Left cardiac atrium (tissue), 4 donors: ENCODE data around the gene IER5L. TPM values are rescaled to one million over a fixed set of nuclear protein-coding genes. Genes with fewer than 3 reads are reported as not detected.
"Not testable (repeated sequence)": the region's sequence is repeated elsewhere in the genome, so short reads cannot be mapped to it uniquely, and the experiment has no call there.

Experiments used
- ATAC-seq, 2 donors: fragments of 200-7000 bp; cut with Tn5 transposase; one replicate each; pipeline ENCODE4 v1.9.1; 2020; ENCODE audit warnings: mild to moderate bottlenecking in 2 of 2, moderate library complexity in 2 of 2
- DNase-seq: peaks from one replicate; pipeline ENCODE4 v3.0.0-alpha.2; 2020
- intact Hi-C, 2 donors: fragments of 100-400 bp; cut with DNase I; formaldehyde crosslinking; loops; one replicate each; pipeline versions ENCODE4 v1.14.1 to v1.15.1; 2022 to 2023
- total RNA-seq, 2 donors: library from RNA; stranded (reverse); fragmentation: NEBNext Ultra II Directional; extraction: Animal tissue kit (Norgen Biotek cat#: 25700); gene quantifications; one replicate each; pipeline ENCODE4 v1.2.1, GENCODE V29; 2021
- donor health status: DM: no; HTN: yes; CAD: no.
- donor health status: DM: no; HTN: yes; CAD: no; lungs with severe emphysema.
- donor health status: DM: yes; HTN: yes; CAD: no.
- donor health status: Dilated cardiomyopathy.

Gene IER5L
- total RNA-seq, 2 donors from 2014 or later, result 5.4 to 13.1 TPM

DNA sequence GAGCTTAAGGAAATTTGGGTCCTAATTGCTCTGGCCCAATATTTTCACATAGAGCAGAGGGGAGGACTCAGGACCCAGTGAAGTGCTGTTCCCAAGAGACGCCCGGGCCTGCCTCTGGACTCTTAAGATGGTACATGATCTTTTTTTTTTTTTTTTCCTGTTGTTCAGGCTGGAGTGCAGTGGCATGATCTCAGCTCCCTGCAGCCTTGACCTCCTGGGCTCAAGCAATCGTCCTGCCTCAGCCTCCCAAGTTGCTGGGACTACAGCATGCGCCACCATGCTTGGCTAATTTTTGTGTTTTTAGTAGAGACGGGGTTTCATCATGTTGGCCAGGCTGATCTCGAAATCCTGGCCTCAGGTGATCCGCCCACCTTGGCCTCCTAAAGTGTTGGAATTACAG is 47.8 kb downstream of the IER5L start:
- intact Hi-C loops, result loop anchor here in 1 of 2 donors (5.0 kb wide), 1 partner anchor 652 kb away; no protein-coding TSS in a partner anchor
- not testable (repeated sequence) for ATAC-seq

DNA sequence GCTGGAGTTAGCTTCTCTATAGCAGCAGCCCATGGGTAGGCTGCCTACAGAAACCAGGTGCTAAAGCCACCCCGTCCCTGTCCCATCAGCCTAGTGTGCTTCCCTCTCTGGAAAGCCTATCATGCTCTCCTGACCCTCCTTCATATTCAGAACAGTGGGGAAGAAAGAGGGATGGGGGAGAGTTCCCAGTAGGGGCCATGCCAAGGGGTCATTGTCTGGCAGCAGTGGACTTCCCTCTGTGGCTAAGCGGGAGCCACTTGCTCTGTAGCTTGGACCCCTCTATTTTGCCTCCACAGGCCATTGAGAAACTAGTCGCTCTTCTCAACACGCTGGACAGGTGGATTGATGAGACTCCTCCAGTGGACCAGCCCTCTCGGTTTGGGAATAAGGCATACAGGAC is 49.4 kb downstream of the IER5L start:
- DNase-seq, result no peak
- ATAC-seq, result no peak
- intact Hi-C loops, result no loop called here

More for the DNA sequence above, 47.8 kb downstream of the IER5L start:
- not testable (repeated sequence) for DNase-seq

DNA sequence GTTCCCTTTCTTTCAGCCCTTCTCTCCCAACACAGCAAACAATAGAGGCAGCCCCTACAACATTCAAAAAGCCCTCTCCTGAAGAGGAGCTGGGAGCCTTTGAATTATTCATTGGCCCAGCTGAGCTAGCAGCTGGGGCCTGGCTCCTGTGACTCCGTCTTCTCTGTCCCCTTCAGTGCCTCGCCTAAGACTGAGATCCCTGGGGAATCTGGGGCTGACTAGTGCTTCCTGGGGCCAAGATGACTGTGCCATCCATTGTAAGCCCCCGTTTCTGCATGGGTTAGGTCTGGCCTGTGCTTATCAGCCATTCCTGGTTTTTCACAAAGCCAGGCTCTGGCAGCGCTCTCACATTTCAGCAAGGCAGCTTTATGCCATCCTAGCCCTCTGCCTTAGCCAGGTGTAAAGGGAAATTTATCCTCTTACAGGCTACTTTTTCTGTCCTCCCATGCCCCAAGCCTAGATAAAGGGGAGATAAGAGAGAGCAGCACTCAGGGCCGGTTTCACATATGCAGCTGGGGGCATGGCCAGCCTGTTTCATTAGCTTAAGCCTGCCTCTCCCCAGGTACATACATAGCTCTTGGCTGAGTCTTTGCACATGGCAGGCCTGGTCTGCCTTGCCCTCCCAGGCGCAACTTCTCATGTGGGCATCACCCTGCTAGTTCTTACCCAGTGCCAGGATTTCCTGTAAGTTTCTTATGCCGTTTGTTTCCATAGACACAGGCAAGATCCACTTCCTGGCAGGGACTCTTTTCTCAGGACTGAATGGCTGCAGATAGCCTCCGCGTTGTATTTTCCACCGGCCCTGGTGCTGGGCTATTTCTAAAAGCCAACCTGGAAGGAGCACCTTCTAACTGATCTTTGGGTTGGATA is 51.1 kb downstream of the IER5L start:
- DNase-seq (no peak), ATAC-seq (no peak)
- intact Hi-C loops, result no loop called here

Other genes starting within 250 kb of the IER5L start
- 10 to 100 TPM in 1 of 2 donors, 1 to 10 TPM in 1; 9.3 to 11.3 TPM for gene DOLK, start 230.7 kb downstream of the IER5L start, total RNA-seq
- gene NUP188, start 230.6 kb downstream of the IER5L start, total RNA-seq, result 10 to 100 TPM; 14.8 to 30.0 TPM
- gene SH3GLB2, start 149.9 kb downstream of the IER5L start, total RNA-seq, result 10 to 100 TPM; 35.5 to 39.6 TPM
- gene MIGA2, start 141.6 kb downstream of the IER5L start, total RNA-seq, result 10 to 100 TPM; 31.8 to 36.3 TPM
- gene DOLPP1, start 97.2 kb downstream of the IER5L start, total RNA-seq, result 1 to 10 TPM; 4.5 to 5.0 TPM
- 10 to 100 TPM; 58.4 to 61.1 TPM for gene CRAT, start 67.5 kb downstream of the IER5L start, total RNA-seq
- gene PTPA, start 66.8 kb downstream of the IER5L start, total RNA-seq, result 100 to 1,000 TPM; 113 to 131 TPM